GM18508 (cell line): Measurements from ENCODE around the gene MEIOC.
"Not testable (repeated sequence)": the region's sequence is repeated elsewhere in the genome, so short reads cannot be mapped to it uniquely, and the experiment has no call there.

ENCODE experiments used
- ATAC-seq: cut with Tn5 transposase; IDR thresholded peaks from one replicate; pipeline ENCODE4 v1.9.1; 2021; ENCODE audit warnings: moderate number of reproducible peaks; ENCODE audit not compliant: insufficient read depth, unreplicated experiment

Gene MEIOC

GRCh38 chr17:44655983-44656710 is at the start of gene MEIOC:
Gene MEIOC (plus strand): TSS chr17:44656468. CDS start chr17:44656614, 146 bp downstream.
- no peak for ATAC-seq

GRCh38 chr17:44606658-44607057 is 49.6 kb upstream of the MEIOC start:
- ATAC-seq: no peak

GRCh38 chr17:44607836-44608690 is 48.2 kb upstream of the MEIOC start:
- ATAC-seq: no peak

- ATAC-seq: no peak
These were observed 47.4 kb upstream of the MEIOC start for GRCh38 chr17:44608727-44609435.

GRCh38 chr17:44610331-44610730 is 45.9 kb upstream of the MEIOC start:
- no peak for ATAC-seq

- no peak for ATAC-seq
These were observed 45.4 kb upstream of the MEIOC start for GRCh38 chr17:44610871-44611270.

- no peak for ATAC-seq
These were observed 41.4 kb upstream of the MEIOC start for GRCh38 chr17:44614862-44615261.

GRCh38 chr17:44618652-44619051 is 37.6 kb upstream of the MEIOC start:
- ATAC-seq: not testable (repeated sequence)

- no peak for ATAC-seq
These were observed 33.1 kb upstream of the MEIOC start for GRCh38 chr17:44623070-44623725.

- no peak for ATAC-seq
These were observed 28.6 kb upstream of the MEIOC start for GRCh38 chr17:44627513-44628242.

GRCh38 chr17:44628243-44629188 is 27.8 kb upstream of the MEIOC start:
- no peak for ATAC-seq

GRCh38 chr17:44629314-44629713 is 27.0 kb upstream of the MEIOC start:
- no peak for ATAC-seq

- no peak for ATAC-seq
These were observed 25.6 kb upstream of the MEIOC start for GRCh38 chr17:44630703-44631102.

- ATAC-seq: no peak
These were observed 22.3 kb upstream of the MEIOC start for GRCh38 chr17:44633998-44634397.

- not testable (repeated sequence) for ATAC-seq
These were observed 21.9 kb upstream of the MEIOC start for GRCh38 chr17:44634401-44634800.

- no peak for ATAC-seq
These were observed 19.7 kb upstream of the MEIOC start for GRCh38 chr17:44636562-44636961.

GRCh38 chr17:44637066-44637465 is 19.2 kb upstream of the MEIOC start:
- no peak for ATAC-seq

GRCh38 chr17:44642834-44643233 is 13.4 kb upstream of the MEIOC start:
- ATAC-seq: no peak

GRCh38 chr17:44645341-44645740 is 10.9 kb upstream of the MEIOC start:
- no peak for ATAC-seq
